Activated CD4-positive, alpha-beta T cell treated with anti-CD3 and anti-CD28 coated beads for 24 hours (primary cell): ENCODE results near the gene CXCL3.

Experiments
- DNase-seq, 2 donors: peaks; one replicate each; pipeline ENCODE4 v3.0.0-alpha.2; 2020; ENCODE audit warnings: low read depth in 2 of 2

Gene CXCL3

DNA sequence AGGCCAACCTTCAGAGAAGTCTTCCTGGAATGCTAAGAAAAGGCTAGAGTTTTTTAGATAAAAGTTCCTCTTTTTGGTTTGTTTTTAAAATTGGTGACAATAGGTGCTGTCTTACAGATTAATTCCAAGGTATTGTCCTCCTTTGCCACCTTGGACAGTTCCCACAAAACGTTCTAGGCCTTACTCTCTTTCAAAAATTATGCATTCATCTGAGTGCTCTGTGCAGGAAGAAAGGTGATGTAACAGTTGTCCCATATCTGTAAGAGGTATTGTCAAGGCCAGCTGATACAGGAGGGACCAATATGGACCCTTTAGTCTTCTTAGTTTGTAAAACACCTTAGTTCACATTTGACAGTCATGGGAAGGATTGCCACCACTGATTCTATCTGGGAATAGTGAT lies 24.2 kb downstream of the CXCL3 start:
- no peak for DNase-seq

DNA sequence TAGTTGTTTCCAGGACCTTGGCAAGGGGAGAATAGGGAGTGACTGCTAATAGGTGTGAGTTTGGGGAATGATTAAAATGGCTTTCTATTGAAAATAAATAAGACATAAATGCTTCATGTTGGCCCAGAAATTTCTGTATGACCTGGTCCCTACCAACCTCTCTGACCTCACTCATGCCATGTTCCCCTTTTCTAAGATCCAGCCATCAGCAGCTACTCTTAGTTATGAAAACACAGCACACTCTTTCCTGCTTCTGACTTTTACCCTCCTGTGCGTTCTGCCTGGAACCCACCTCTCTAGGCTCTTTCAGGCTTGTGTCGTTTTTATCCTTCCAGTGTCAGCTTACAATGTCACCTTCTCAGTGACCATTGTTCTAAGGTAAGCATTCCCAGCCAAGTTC lies 25.2 kb downstream of the CXCL3 start:
- DNase-seq, result no peak

- no peak for DNase-seq
Measured at GRCh38 chr4:74012130-74012529, 26.4 kb downstream of the CXCL3 start.

GRCh38 chr4:74009307-74009706 lies 29.2 kb downstream of the CXCL3 start:
- DNase-seq, result no peak

DNA sequence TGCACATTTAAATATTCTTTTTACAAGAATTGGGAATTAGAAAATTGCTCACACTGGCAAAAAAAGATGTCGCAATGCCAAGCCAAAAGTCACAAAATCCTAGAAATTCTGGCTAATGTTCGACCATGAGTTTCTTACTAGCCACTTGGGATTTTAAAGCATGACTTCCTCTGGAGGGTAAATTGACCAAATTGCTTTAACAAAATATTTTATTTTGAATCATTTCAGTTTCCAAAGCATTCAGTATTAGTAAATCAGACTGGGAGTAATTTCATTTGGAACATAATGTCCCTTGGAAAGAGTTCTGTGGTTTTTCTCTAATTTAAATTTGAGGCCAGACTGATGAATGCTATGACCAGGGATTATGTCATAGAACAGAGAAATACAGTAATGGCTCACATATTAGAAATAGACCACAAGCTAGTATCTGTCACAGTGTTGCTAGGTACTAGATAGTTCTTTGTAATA lies 32.4 kb downstream of the CXCL3 start:
- no peak for DNase-seq

DNA sequence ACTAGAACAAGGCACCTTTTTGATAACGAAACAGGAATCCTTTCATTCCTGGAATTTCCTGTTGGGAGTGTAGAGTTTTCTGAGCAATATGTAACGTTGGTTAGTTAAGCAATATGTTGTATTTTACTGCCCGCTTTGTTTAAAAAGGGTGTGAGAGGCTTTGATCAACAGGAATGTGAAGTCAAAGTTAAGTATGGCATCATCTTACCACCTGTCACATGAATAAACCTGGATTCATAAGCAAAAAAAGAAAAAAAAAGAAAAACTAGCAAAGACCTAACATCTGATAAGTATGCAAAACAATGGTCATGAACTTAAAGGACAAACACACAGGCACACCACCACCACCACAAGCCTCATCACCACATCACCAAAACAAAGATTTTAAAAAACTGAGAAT lies 33.0 kb downstream of the CXCL3 start:
- DNase-seq, result no peak

- DNase-seq, result no peak
Measured at GRCh38 chr4:74004668-74005067, 33.8 kb downstream of the CXCL3 start.

- no peak for DNase-seq
Measured at GRCh38 chr4:74000301-74000700, 38.2 kb downstream of the CXCL3 start.

DNA sequence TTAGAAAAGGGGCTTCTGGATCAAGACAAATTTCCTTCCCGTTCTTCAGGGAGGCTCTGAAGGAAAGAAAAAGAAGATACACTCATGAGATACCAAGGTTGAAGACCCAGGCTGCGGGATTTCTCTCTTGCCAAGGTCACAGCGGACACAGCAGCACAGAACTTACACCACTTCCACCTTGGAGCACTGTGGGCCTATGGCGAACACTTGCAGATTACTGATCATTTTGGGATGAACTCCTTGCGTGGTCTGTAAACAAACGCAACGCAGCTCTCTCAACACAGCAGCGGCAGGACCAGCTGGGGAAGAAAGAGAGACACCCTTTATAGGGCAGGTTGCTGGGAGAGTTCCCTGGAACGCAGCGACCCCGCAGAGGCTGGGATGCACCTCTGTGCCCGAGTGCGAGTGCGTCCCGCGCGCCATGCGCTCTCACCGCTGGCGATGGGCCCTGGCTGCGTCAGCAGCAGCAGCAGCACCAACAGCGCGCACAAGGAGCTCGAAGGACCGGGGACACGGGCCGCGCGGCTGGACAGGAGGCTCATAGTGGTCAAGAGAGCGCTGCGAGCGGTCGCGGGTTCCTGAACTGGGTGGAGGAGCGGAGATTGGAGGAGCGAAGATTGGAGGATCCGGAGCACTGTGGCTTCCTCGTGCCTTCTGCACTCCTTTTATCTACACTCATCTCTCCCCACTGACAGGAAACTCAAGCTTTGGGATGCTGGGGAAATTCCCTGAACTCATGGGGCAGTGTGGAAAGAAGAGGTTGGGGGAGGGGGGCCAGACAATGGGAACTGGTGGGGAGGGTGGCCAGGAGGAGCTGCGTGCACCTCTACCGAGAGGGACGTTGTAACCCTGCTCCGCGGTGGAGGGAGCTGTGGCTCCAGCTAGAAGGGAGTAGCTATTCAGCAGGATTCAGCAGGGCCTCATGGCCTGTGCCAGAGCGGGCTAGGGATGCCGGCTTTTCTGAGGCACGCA lies 40.2 kb downstream of the CXCL3 start, which contains the start of gene CXCL5:
CXCL5 (minus strand) TSS at position 638 of the 972 bp plus-strand sequence; CDS start at position 542, 96 bp downstream.
- no peak for DNase-seq

- no peak for DNase-seq
Measured at GRCh38 chr4:73992050-73992449, 46.4 kb downstream of the CXCL3 start.

GRCh38 chr4:73991742-73992000 lies 46.8 kb downstream of the CXCL3 start:
- no peak for DNase-seq

- DNase-seq, result no peak
Measured at GRCh38 chr4:73990988-73991741, 47.3 kb downstream of the CXCL3 start.

DNA sequence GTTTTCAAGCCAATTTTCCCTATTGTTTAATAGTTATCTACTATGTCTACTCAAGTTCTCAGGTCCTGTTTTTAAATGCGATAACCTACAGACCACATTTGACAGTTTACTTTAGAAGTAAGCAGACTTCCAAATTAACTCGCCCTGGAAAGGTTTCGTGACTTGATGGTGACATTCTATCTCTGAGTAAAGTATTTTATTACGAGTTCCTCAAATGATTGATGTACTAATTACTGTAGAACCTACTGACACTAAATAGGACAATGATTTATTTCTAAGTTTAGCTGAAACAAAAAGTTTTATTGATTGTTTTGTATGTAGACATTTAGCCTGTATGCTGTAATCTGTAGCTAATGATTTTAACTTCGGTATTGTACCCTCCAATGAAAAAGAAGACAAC lies 48.6 kb downstream of the CXCL3 start:
- DNase-seq, result no peak

DNA sequence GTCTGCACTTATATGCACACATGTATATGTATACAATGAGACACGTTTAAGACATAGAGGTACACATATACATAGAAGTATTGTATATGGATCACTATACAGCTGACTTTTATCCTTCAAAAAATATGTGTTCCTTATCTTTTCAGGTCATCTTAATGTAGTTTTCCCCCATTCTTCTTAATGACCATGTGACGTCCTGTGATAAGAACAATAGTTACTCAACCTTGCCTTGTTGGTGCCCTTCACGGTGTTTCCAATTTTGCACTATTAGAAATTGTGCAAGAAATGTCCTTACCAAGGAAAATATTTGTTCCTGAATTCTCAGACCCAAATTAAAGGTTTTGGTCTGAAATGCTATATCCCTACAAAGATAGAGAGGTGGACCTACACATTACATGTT lies 49.5 kb downstream of the CXCL3 start:
- no peak for DNase-seq

DNA sequence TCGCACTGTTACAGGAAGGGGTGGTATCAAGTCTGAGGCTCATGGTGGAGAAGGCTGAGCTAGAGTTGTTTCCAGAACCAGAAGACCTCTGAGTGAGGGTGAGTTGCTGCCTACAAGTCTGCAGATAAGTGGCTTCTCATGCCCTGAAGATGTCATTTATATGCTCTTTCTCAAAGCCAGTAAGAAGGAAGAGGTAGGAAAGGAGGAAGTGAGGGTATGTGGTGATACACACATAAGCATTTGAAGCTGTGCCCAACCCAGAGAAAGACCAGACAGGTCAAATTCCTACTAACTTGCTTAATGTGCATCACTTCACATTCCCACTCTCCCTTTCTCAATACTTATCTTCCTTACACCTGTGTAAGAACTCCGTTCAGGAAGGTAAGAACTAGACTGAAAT lies 50.4 kb downstream of the CXCL3 start, which contains the start of gene PPBP:
PPBP (minus strand) TSS at position 130 of the 400 bp plus-strand sequence; CDS start at position 43, 87 bp downstream.
- DNase-seq, result no peak
